Umbilical cord (tissue), 2 donors: ENCODE measurements around the gene KCNG4. TPM values are rescaled to one million over a fixed set of nuclear protein-coding genes. Genes with fewer than 3 reads are reported as not detected.

Experiments used
- DNase-seq: peaks from one replicate; pipeline ENCODE4 v3.0.0-alpha.2; 2015; ENCODE audit warnings: low spot score
- total RNA-seq: library from RNA; depleted of rRNA; stranded (reverse); fragments of >200 nt; gene quantifications from one replicate; pipeline ENCODE4 v1.2.3, GENCODE V29; 2014; ENCODE audit warnings: low replicate concordance; ENCODE audit not compliant: insufficient read depth

The KCNG4 gene
- total RNA-seq, 1 donor from 2014 or later = 0.72 TPM

GRCh38 chr16:84183911-84184591 lies 55.8 kb downstream of the KCNG4 start:
- no peak for DNase-seq

- no peak for DNase-seq
Measured at GRCh38 chr16:84183572-84183875, 56.3 kb downstream of the KCNG4 start.

GRCh38 chr16:84182680-84183571 lies 56.9 kb downstream of the KCNG4 start:
- DNase-seq = no peak

GRCh38 chr16:84182104-84182503 lies 57.7 kb downstream of the KCNG4 start:
- DNase-seq = no peak

- DNase-seq = no peak
Measured at GRCh38 chr16:84181144-84181915, 58.5 kb downstream of the KCNG4 start.

- no peak for DNase-seq
Measured at GRCh38 chr16:84180519-84181140, 59.2 kb downstream of the KCNG4 start.

GRCh38 chr16:84179612-84180320 lies 60.0 kb downstream of the KCNG4 start:
- no peak for DNase-seq

- DNase-seq = no peak
Measured at GRCh38 chr16:84178892-84179611, 60.8 kb downstream of the KCNG4 start.

GRCh38 chr16:84178146-84178765 lies 61.6 kb downstream of the KCNG4 start:
- DNase-seq = no peak

- DNase-seq = no peak
Measured at GRCh38 chr16:84177741-84178073, 62.1 kb downstream of the KCNG4 start.

GRCh38 chr16:84176192-84177053 lies 63.4 kb downstream of the KCNG4 start:
- DNase-seq = no peak

GRCh38 chr16:84175350-84176081 lies 64.3 kb downstream of the KCNG4 start:
- DNase-seq = peak; percentile 32

- no peak for DNase-seq
Measured at GRCh38 chr16:84174396-84174795, 65.4 kb downstream of the KCNG4 start.

GRCh38 chr16:84169765-84170310 lies 70.0 kb downstream of the KCNG4 start:
- no peak for DNase-seq
